HEK293T (cell line): ENCODE data around the gene SLC7A14.

Source experiments
- CTBP1 ChIP-seq: fragments of 450-650 bp; IDR thresholded peaks from 2 replicates; pipeline ENCODE4 v1.6.1; 2016; ENCODE audit warnings: borderline replicate concordance
- FOXA1 ChIP-seq: fragments of 450-650 bp; IDR thresholded peaks from 2 replicates; pipeline ENCODE4 v1.6.1; 2016; ENCODE audit warnings: mild to moderate bottlenecking
- FOXK2 ChIP-seq: fragments of 450-650 bp; IDR thresholded peaks from 2 replicates; pipeline ENCODE4 v1.6.1; 2016; ENCODE audit warnings: mild to moderate bottlenecking
- PKNOX1 ChIP-seq: fragments of 450-650 bp; IDR thresholded peaks from 2 replicates; pipeline ENCODE4 v1.6.1; 2016
- SP1 ChIP-seq: fragments of 450-650 bp; IDR thresholded peaks from 2 replicates; pipeline ENCODE4 v1.6.1; 2017
- SUZ12 ChIP-seq: fragments of 450-650 bp; IDR thresholded peaks from 2 replicates; pipeline ENCODE4 v1.6.1; 2016; ENCODE audit warnings: mild to moderate bottlenecking

DNA sequence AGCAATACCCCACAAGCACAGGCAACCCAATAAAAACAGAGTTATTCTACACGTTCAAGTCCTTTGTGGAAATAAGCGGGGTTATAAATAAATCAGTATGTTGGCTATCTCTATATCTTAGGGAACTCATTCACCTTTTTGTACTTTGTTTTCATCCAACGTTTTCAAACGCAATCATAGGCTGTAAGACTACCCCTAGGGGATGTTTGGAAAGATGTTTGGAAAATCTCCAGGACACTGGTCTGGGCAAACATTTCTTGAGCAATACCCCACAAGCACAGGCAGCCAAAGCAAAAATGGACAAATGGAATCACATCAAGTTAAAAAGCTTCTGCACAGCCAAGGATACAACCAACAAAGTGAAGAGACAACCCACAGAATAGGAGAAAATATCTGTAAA lies 97.1 kb downstream of the SLC7A14 start:
- TF ChIP-seq PKNOX1: no peak
- no peak for TF ChIP-seq FOXA1
- no peak for TF ChIP-seq FOXK2
- TF ChIP-seq SP1: no peak
- no peak for TF ChIP-seq CTBP1
- no peak for TF ChIP-seq SUZ12
